HepG2 (cell line): ENCODE results near the gene PRKAR1B. TPM values are rescaled to one million over a fixed set of nuclear protein-coding genes. Genes with fewer than 3 reads are reported as not detected.

Source experiments
- EED ChIP-seq: sonication (generic); formaldehyde crosslinking; IDR thresholded peaks from 2 replicates; pipeline ENCODE4 v1.5.0; 2020; ENCODE audit warnings: mild to moderate bottlenecking, missing genetic modification reagents
- HNRNPUL1 ChIP-seq: fragments of 200-400 bp; formaldehyde crosslinking; IDR thresholded peaks from 2 replicates; pipeline ENCODE4 v1.6.1; 2017; ENCODE audit warnings: low read depth, mild to moderate bottlenecking, low read length, moderate library complexity
- HOXD1 ChIP-seq: sonication (generic); formaldehyde crosslinking; IDR thresholded peaks from 2 replicates; pipeline ENCODE4 v1.5.0; 2020; ENCODE audit warnings: missing genetic modification reagents
- ISX ChIP-seq: sonication (generic); formaldehyde crosslinking; conservative IDR thresholded peaks from 2 replicates; pipeline ENCODE4 v1.5.0; 2020; ENCODE audit warnings: missing genetic modification reagents
- JDP2 ChIP-seq: sonication (generic); formaldehyde crosslinking; IDR thresholded peaks from 2 replicates; pipeline ENCODE4 v1.8.1; 2022; ENCODE audit warnings: missing genetic modification reagents, borderline replicate concordance
- KMT2A ChIP-seq: sonication (generic); formaldehyde crosslinking; IDR thresholded peaks from 2 replicates; pipeline ENCODE4 v1.4.0; 2020; ENCODE audit warnings: missing genetic modification reagents
- KMT2B ChIP-seq: IDR thresholded peaks from 2 replicates; pipeline ENCODE4 v1.6.1; 2016; ENCODE audit warnings: missing genetic modification reagents, missing compliant biosample characterization
- NFKB2 ChIP-seq: sonication (generic); formaldehyde crosslinking; IDR thresholded peaks from 2 replicates; pipeline ENCODE4 v1.4.0; 2020; ENCODE audit warnings: missing genetic modification reagents, borderline replicate concordance
- NR1H2 ChIP-seq: sonication (generic); formaldehyde crosslinking; IDR thresholded peaks from 2 replicates; pipeline ENCODE4 v1.8.1; 2022; ENCODE audit warnings: low read depth, missing genetic modification reagents, borderline replicate concordance
- PAF1 ChIP-seq: IDR thresholded peaks from 2 replicates; pipeline ENCODE4 v1.6.1; 2016; ENCODE audit warnings: missing genetic modification reagents, missing compliant biosample characterization
- RBFOX2 ChIP-seq: fragments of 200-400 bp; formaldehyde crosslinking; IDR thresholded peaks from 2 replicates; pipeline ENCODE4 v1.6.1; 2017; ENCODE audit warnings: low read depth, mild to moderate bottlenecking, low read length
- ZNF335 ChIP-seq: sonication (generic); formaldehyde crosslinking; IDR thresholded peaks from 2 replicates; pipeline ENCODE4 v1.4.0; 2020; ENCODE audit warnings: missing genetic modification reagents
- ZNF441 ChIP-seq: sonication (generic); formaldehyde crosslinking; IDR thresholded peaks from 2 replicates; pipeline ENCODE4 v1.7.0; 2021; ENCODE audit warnings: missing genetic modification reagents, borderline replicate concordance
- ZNF619 ChIP-seq: sonication (generic); formaldehyde crosslinking; IDR thresholded peaks from 2 replicates; pipeline ENCODE4 v1.4.0; 2020; ENCODE audit warnings: mild to moderate bottlenecking, missing genetic modification reagents
- polyA plus RNA-seq, 8 experiments: library from polyadenylated mRNA; depleted of rRNA in 3 of 8; stranded (reverse) in 7 of 8; unstranded in 1 of 8; fragments of >200 nt; fragmentation: Illumina TruSeq in 4 of 8; extraction: Trizol in 4 of 8; gene quantifications; 2 replicates each; pipeline versions ENCODE4 v1.2.1 to v1.2.3, GENCODE V29; 2011 to 2016; ENCODE audit warnings: low read depth in 4 of 8, missing spikeins in 1 of 8, mixed read lengths in 1 of 8; ENCODE audit not compliant: insufficient read depth in 1 of 8
- total RNA-seq, 5 experiments: library from RNA; depleted of rRNA; stranded (reverse); fragments of >200 nt; fragmentation: Illumina TruSeq; extraction: Trizol; gene quantifications; 2 replicates each; pipeline ENCODE4 v1.2.3, GENCODE V29; 2016; ENCODE audit warnings: low read depth in 1 of 5
- TF ChIP-seq, protein P1 (sequence below): IDR thresholded peaks from 2 replicates; pipeline ENCODE4 v1.6.1; 2018; ENCODE audit warnings: missing genetic modification reagents
- TF ChIP-seq, protein P2 (sequence below): sonication (generic); formaldehyde crosslinking; IDR thresholded peaks from 2 replicates; pipeline ENCODE4 v1.5.0; 2020; ENCODE audit warnings: mild to moderate bottlenecking, missing genetic modification reagents
- TF ChIP-seq, protein P3 (sequence below): sonication (generic); formaldehyde crosslinking; IDR thresholded peaks from 2 replicates; pipeline ENCODE4 v1.5.1; 2020; ENCODE audit warnings: mild to moderate bottlenecking, missing genetic modification reagents, moderate library complexity
- TF ChIP-seq, protein P4 (sequence below): sonication (generic); formaldehyde crosslinking; IDR thresholded peaks from 2 replicates; pipeline ENCODE4 v1.5.0; 2020; ENCODE audit warnings: missing genetic modification reagents
- TF ChIP-seq, protein P5 (sequence below): sonication (generic); formaldehyde crosslinking; IDR thresholded peaks from 2 replicates; pipeline ENCODE4 v1.4.0; 2020; ENCODE audit warnings: missing genetic modification reagents

Gene PRKAR1B
- total and polyA plus RNA-seq, 2 of the 13 experiments (the other 11 are each of a cell fraction or from before 2014, with no cell fraction given) = 7.9 to 28.2 TPM

GRCh38 chr7:518630-519483, 208.2 kb downstream of the PRKAR1B start (continued):
- TF ChIP-seq, protein P1, sequence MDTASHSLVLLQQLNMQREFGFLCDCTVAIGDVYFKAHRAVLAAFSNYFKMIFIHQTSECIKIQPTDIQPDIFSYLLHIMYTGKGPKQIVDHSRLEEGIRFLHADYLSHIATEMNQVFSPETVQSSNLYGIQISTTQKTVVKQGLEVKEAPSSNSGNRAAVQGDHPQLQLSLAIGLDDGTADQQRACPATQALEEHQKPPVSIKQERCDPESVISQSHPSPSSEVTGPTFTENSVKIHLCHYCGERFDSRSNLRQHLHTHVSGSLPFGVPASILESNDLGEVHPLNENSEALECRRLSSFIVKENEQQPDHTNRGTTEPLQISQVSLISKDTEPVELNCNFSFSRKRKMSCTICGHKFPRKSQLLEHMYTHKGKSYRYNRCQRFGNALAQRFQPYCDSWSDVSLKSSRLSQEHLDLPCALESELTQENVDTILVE (CRISPR knock-in tag) = no peak
- TF ChIP-seq KMT2A (CRISPR knock-in tag) (no peak), HOXD1 (CRISPR knock-in tag) (no peak), EED (CRISPR knock-in tag) (peak; percentile 49; the same call in 1 of the 2 replicates), ZNF619 (no peak), ZNF441 (CRISPR knock-in tag) (no peak), HNRNPUL1 (no peak), PAF1 (CRISPR knock-in tag) (no peak), ZNF335 (no peak), ISX (CRISPR knock-in tag) (no peak), RBFOX2 (peak; percentile 46; the same call in 1 of the 2 replicates), KMT2B (CRISPR knock-in tag) (no peak), JDP2 (CRISPR knock-in tag) (no peak), NR1H2 (no peak), NFKB2 (CRISPR knock-in tag) (no peak)
- TF ChIP-seq, protein P2, sequence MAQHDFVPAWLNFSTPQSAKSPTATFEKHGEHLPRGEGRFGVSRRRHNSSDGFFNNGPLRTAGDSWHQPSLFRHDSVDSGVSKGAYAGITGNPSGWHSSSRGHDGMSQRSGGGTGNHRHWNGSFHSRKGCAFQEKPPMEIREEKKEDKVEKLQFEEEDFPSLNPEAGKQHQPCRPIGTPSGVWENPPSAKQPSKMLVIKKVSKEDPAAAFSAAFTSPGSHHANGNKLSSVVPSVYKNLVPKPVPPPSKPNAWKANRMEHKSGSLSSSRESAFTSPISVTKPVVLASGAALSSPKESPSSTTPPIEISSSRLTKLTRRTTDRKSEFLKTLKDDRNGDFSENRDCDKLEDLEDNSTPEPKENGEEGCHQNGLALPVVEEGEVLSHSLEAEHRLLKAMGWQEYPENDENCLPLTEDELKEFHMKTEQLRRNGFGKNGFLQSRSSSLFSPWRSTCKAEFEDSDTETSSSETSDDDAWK (CRISPR knock-in tag) = no peak
- TF ChIP-seq, protein P3, sequence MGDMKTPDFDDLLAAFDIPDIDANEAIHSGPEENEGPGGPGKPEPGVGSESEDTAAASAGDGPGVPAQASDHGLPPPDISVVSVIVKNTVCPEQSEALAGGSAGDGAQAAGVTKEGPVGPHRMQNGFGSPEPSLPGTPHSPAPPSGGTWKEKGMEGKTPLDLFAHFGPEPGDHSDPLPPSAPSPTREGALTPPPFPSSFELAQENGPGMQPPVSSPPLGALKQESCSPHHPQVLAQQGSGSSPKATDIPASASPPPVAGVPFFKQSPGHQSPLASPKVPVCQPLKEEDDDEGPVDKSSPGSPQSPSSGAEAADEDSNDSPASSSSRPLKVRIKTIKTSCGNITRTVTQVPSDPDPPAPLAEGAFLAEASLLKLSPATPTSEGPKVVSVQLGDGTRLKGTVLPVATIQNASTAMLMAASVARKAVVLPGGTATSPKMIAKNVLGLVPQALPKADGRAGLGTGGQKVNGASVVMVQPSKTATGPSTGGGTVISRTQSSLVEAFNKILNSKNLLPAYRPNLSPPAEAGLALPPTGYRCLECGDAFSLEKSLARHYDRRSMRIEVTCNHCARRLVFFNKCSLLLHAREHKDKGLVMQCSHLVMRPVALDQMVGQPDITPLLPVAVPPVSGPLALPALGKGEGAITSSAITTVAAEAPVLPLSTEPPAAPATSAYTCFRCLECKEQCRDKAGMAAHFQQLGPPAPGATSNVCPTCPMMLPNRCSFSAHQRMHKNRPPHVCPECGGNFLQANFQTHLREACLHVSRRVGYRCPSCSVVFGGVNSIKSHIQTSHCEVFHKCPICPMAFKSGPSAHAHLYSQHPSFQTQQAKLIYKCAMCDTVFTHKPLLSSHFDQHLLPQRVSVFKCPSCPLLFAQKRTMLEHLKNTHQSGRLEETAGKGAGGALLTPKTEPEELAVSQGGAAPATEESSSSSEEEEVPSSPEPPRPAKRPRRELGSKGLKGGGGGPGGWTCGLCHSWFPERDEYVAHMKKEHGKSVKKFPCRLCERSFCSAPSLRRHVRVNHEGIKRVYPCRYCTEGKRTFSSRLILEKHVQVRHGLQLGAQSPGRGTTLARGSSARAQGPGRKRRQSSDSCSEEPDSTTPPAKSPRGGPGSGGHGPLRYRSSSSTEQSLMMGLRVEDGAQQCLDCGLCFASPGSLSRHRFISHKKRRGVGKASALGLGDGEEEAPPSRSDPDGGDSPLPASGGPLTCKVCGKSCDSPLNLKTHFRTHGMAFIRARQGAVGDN = 0 out of 2 replicates have a peak, but pooled peaks have one; percentile 26
- TF ChIP-seq, protein P4, sequence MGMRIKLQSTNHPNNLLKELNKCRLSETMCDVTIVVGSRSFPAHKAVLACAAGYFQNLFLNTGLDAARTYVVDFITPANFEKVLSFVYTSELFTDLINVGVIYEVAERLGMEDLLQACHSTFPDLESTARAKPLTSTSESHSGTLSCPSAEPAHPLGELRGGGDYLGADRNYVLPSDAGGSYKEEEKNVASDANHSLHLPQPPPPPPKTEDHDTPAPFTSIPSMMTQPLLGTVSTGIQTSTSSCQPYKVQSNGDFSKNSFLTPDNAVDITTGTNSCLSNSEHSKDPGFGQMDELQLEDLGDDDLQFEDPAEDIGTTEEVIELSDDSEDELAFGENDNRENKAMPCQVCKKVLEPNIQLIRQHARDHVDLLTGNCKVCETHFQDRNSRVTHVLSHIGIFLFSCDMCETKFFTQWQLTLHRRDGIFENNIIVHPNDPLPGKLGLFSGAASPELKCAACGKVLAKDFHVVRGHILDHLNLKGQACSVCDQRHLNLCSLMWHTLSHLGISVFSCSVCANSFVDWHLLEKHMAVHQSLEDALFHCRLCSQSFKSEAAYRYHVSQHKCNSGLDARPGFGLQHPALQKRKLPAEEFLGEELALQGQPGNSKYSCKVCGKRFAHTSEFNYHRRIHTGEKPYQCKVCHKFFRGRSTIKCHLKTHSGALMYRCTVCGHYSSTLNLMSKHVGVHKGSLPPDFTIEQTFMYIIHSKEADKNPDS = no peak
- TF ChIP-seq, protein P5, sequence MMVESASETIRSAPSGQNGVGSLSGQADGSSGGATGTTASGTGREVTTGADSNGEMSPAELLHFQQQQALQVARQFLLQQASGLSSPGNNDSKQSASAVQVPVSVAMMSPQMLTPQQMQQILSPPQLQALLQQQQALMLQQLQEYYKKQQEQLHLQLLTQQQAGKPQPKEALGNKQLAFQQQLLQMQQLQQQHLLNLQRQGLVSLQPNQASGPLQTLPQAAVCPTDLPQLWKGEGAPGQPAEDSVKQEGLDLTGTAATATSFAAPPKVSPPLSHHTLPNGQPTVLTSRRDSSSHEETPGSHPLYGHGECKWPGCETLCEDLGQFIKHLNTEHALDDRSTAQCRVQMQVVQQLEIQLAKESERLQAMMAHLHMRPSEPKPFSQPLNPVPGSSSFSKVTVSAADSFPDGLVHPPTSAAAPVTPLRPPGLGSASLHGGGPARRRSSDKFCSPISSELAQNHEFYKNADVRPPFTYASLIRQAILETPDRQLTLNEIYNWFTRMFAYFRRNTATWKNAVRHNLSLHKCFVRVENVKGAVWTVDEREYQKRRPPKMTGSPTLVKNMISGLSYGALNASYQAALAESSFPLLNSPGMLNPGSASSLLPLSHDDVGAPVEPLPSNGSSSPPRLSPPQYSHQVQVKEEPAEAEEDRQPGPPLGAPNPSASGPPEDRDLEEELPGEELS (CRISPR knock-in tag) = no peak
